Adrenal gland (tissue), 5 donors: ENCODE data around the gene GIGYF1.
"Not testable (repeated sequence)": the region's sequence is repeated elsewhere in the genome, so short reads cannot be mapped to it uniquely, and the experiment has no call there.

Source experiments
- CTCF ChIP-seq, 6 experiments: fragments of 450-650 bp in 4 of 6; fragments of 200-600 bp in 2 of 6; sonication (generic) in 1 of 6; IDR thresholded peaks; 1 replicate in 5 of 6; 2 replicates in 1 of 6; pipeline versions ENCODE4 v1.5.1 to v1.8.0; 2016 to 2021; ENCODE audit warnings: antibody characterized with exemption in 6 of 6, mild to moderate bottlenecking in 2 of 6, moderate library complexity in 1 of 6
- POLR2A ChIP-seq, 2 donors: fragments of 450-650 bp; IDR thresholded peaks; one replicate each; pipeline ENCODE4 v1.6.1; 2017; ENCODE audit warnings: antibody characterized with exemption in 2 of 2, mild to moderate bottlenecking in 2 of 2, moderate library complexity in 1 of 2
- donor health status: DM: no; HTN: no; CAD: no.

DNA sequence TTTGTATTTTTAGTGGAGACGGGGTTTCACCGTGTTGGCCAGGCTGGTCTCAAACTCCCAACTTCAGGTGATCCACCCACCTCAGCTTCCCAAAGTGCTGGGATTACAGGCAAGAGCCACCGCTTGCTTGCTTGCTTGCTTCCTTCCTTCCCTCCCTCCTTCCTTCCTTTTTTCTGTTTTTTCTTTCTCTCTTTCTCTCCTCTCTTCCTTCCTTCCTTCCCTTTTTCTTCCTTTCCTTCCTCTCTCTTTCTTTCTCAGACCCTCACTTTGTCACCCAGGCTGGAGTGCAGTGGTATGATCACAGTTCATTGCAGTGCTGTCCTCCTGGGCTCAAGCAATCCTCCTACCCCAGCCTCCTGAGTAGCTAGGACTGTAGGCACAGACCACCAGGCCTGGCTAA is 7.0 kb upstream of the GIGYF1 start:
- not testable (repeated sequence) for TF ChIP-seq CTCF, POLR2A (IDR thresholded peaks at IDR 0.05)
